Right renal pelvis (tissue), 4 donors: ENCODE results near the gene MLN. TPM values are rescaled to one million over a fixed set of nuclear protein-coding genes. Genes with fewer than 3 reads are reported as not detected.

ENCODE experiments used
- DNase-seq, 4 donors: peaks; one replicate each; pipeline ENCODE4 v3.0.0-alpha.2; 2013; ENCODE audit warnings: low read depth in 4 of 4, low spot score in 3 of 4, missing footprints in 1 of 4
- polyA plus RNA-seq, 4 donors: library from polyadenylated mRNA; unstranded; fragments of 120-200 nt; gene quantifications; one replicate each; pipeline ENCODE4 v1.2.1, GENCODE V29; 2013; ENCODE audit not compliant: insufficient read length in 4 of 4

MLN gene
- polyA plus RNA-seq, 4 donors, result 1.0 to 2.6 (median 1.3) TPM

GRCh38 chr6:33757906-33758305 lies 45.9 kb downstream of the MLN start:
- DNase-seq, result no peak

- no peak for DNase-seq
Measured at GRCh38 chr6:33757113-33757512, 46.7 kb downstream of the MLN start.

GRCh38 chr6:33756211-33756954 lies 47.4 kb downstream of the MLN start:
- no peak for DNase-seq

GRCh38 chr6:33755070-33755869 lies 48.5 kb downstream of the MLN start:
- DNase-seq, result no peak

GRCh38 chr6:33754222-33754621 lies 49.6 kb downstream of the MLN start:
- no peak for DNase-seq

- no peak for DNase-seq
Measured at GRCh38 chr6:33752646-33753015, 51.2 kb downstream of the MLN start.

- no peak for DNase-seq
Measured at GRCh38 chr6:33751771-33752645, 51.8 kb downstream of the MLN start.

GRCh38 chr6:33750244-33750991 lies 53.4 kb downstream of the MLN start:
- DNase-seq, result no peak

- DNase-seq, result no peak
Measured at GRCh38 chr6:33749401-33749800, 54.4 kb downstream of the MLN start.

- DNase-seq, result no peak
Measured at GRCh38 chr6:33748841-33749240, 55.0 kb downstream of the MLN start.

GRCh38 chr6:33747823-33748222 lies 56.0 kb downstream of the MLN start:
- no peak for DNase-seq

- DNase-seq, result no peak
Measured at GRCh38 chr6:33746651-33747100, 57.1 kb downstream of the MLN start, which contains the start of gene IP6K3. IP6K3 (minus strand) TSS chr6:33746905; CDS start chr6:33735476, 11,429 bp downstream.

GRCh38 chr6:33746036-33746600 lies 57.7 kb downstream of the MLN start:
- no peak for DNase-seq

- DNase-seq, result no peak
Measured at GRCh38 chr6:33745548-33745947, 58.3 kb downstream of the MLN start.

- DNase-seq, result no peak
Measured at GRCh38 chr6:33744895-33745546, 58.8 kb downstream of the MLN start.
